ENCODE data around the gene CTDSPL. TPM values are rescaled to one million over a fixed set of nuclear protein-coding genes. Genes with fewer than 3 reads are reported as not detected.
A peak's percentile ranks its signal among the peaks of the same experiment; 100 is the strongest.

CTDSPL gene
- not detected in 2 replicates for total RNA-seq (2013; cell fraction: nucleolus; rRNA removed)
- total RNA-seq (2014; rRNA removed) = 0.05 and 0.06 TPM in 2 replicates
- total RNA-seq (2014; rRNA removed; fragmentation: Illumina TruSeq; extraction: Trizol) = not detected in 2 replicates
- 0.13 and 0.51 TPM in 2 replicates for total RNA-seq (2021)
- polyA plus RNA-seq (2011; ENCODE audit: low read depth) = not detected
- 0.13 and 0.31 TPM in 2 replicates for polyA plus RNA-seq (2011; rRNA removed)
- polyA plus RNA-seq (2011; cell fraction: cytosol; rRNA removed) = 0.10 and 0.17 TPM in 2 replicates
- 0.15 TPM in 2 replicates for polyA plus RNA-seq (2011; cell fraction: nucleus; rRNA removed)
- polyA plus RNA-seq (2012) = not detected in 2 replicates
- not detected in 2 replicates for polyA plus RNA-seq (2014; fragmentation: Illumina TruSeq; extraction: Trizol)
- polyA plus RNA-seq (2014; fragmentation: Nextera tagmentation; extraction: Ambion mirVana) = not detected
- 0.05 TPM in 1 of 2 replicates, not detected in the other for polyA plus RNA-seq (2014; rRNA removed)
- polyA plus RNA-seq (2016; fragmentation: Nextera tagmentation; extraction: Ambion mirVana) = not detected
- 0.26 and 0.59 TPM in 2 replicates for polyA minus RNA-seq (2011; rRNA and poly(A)+ RNA removed)
- polyA minus RNA-seq (2011; cell fraction: cytosol; rRNA and poly(A)+ RNA removed) = 0.31 and 0.53 TPM in 2 replicates
- polyA minus RNA-seq (2011; cell fraction: nucleus; rRNA and poly(A)+ RNA removed) = 0.10 and 0.12 TPM in 2 replicates
- percentile 17 among the genes with signal in this experiment for Bru-seq, nascent RNA
- BruChase-seq, experiment 1, labeled RNA remaining after a 6-hour chase = percentile 14 among the genes with signal in this experiment
- BruChase-seq, experiment 2, labeled RNA remaining after a 2-hour chase = percentile 18 among the genes with signal in this experiment
- long read RNA-seq, experiment 1 = 0 reads
- long read RNA-seq, experiment 2 = 0 reads

GRCh38 chr3:37861620-37862041, at the start of gene CTDSPL:
TSS of gene CTDSPL (plus strand) at chr3:37861880. CDS start at chr3:37862200, 320 bp downstream.
- H3K27me3 ChIP-seq (replicated peaks in 1 of 2; ENCODE audit: control insufficient read depth in 2 of 2, insufficient read depth in 2 of 2, low read length in 1 of 2) = peaks cover 7 to 15% of the 10 kb centered on the region in 2 experiments; a peak in 3 of 4 replicates
- no peaks in the 10 kb centered on the region for H3K36me3 ChIP-seq (ENCODE audit: control insufficient read depth in 2 of 2, insufficient read depth in 2 of 2, low read length in 1 of 2)
- no peaks in the 10 kb centered on the region for H3K79me2 ChIP-seq (ENCODE audit: control insufficient read depth, insufficient read depth, low read length)
- ChIA-PET SMC1A (ENCODE audit: uncharacterized antibody, unreplicated experiment) (no interaction called here), RAD21 (ENCODE audit: unreplicated experiment) (no interaction called here), POLR2A (no interaction called here), CTCF (no interaction called here)
- no peak for ATAC-seq
- H3K4me3 ChIP-seq = no peak within 1 kb of the TSS
- H2AFZ ChIP-seq (ENCODE audit: control insufficient read depth, low read depth, low read length) = no peak within 1 kb of the TSS
- no peak within 1 kb of the TSS for H3K4me2 ChIP-seq (ENCODE audit: control insufficient read depth, insufficient read depth)
- H3K9ac ChIP-seq (ENCODE audit: control insufficient read depth, insufficient read depth, low read length) = no peak within 1 kb of the TSS
- no peak for FAIRE-seq
- no peak within 1 kb of the TSS for H3K27ac ChIP-seq (ENCODE audit: control insufficient read depth, insufficient read depth)
- in situ Hi-C loops (cut with MboI) (no loop called here), intact Hi-C loops (cut with micrococcal nuclease; ENCODE audit: unreplicated experiment) (no loop called here)
- no peaks in the 10 kb centered on the region for H4K20me1 ChIP-seq (ENCODE audit: control insufficient read depth, insufficient read depth)
- TF ChIP-seq ELK1 (IDR thresholded peaks at IDR 0.05; ENCODE audit: low read depth, low read length) (no peak), SMAD1 (IDR thresholded peaks at IDR 0.05; ENCODE audit: low read depth, partially characterized antibody) (no peak), YBX1 (IDR thresholded peaks at IDR 0.05) (no peak), EED (IDR thresholded peaks at IDR 0.05; ENCODE audit: low read depth) (no peak), CBX5 (IDR thresholded peaks at IDR 0.05; ENCODE audit: low read depth) (no peak), GABPA (IDR thresholded peaks at IDR 0.05; ENCODE audit: low read depth) (no peak), BCL11A (IDR thresholded peaks at IDR 0.05; ENCODE audit: low read depth, low read length) (no peak), TARDBP (IDR thresholded peaks at IDR 0.05; ENCODE audit: borderline replicate concordance) (no peak), STAT3 (IDR thresholded peaks at IDR 0.05; ENCODE audit: low read depth, low read length) (no peak)
- no TSS peak for BruUV-seq (replicated peaks)
- no peak for DNase-seq (ENCODE audit: low read depth, low spot score)
- no CpG with 5 or more reads among the region's 57 CpGs for WGBS (ENCODE audit: insufficient coverage, insufficient replicate concordance, low lambda C conversion rate, missing lambda C conversion rate)
- H3K4me1 ChIP-seq (ENCODE audit: control insufficient read depth, insufficient read depth, low read length) = no peaks in the 10 kb centered on the region
- no peaks in the 10 kb centered on the region for H3K9me3 ChIP-seq (replicated peaks; ENCODE audit: control insufficient read depth, insufficient read depth, low read length)

Measured in GM12878 (cell line).